Fibroblast of skin of left quadriceps (primary cell): ENCODE measurements around the gene PPM1D.
A peak's percentile ranks its signal among the peaks of the same experiment; 100 is the strongest.
"Not testable (repeated sequence)": the region's sequence is repeated elsewhere in the genome, so short reads cannot be mapped to it uniquely, and the experiment has no call there.

Experiments
- DNase-seq, 2 experiments: peaks; one replicate each; pipeline ENCODE4 v3.0.0-alpha.2; 2013; ENCODE audit warnings: low read depth in 2 of 2

Gene PPM1D

GRCh38 chr17:60668741-60669140, 68.7 kb downstream of the PPM1D start:
- DNase-seq = not testable (repeated sequence)

- no peak for DNase-seq
These were observed 71.5 kb downstream of the PPM1D start for GRCh38 chr17:60671482-60671881.

- not testable (repeated sequence) for DNase-seq
These were observed 74.6 kb downstream of the PPM1D start for GRCh38 chr17:60674637-60675036.

- no peak for DNase-seq
These were observed 76.0 kb downstream of the PPM1D start for GRCh38 chr17:60675997-60676396.

- no peak for DNase-seq
These were observed 76.8 kb downstream of the PPM1D start for GRCh38 chr17:60676758-60677307.

- peak; percentile 98 for DNase-seq
These were observed 77.5 kb downstream of the PPM1D start, which contains the start of gene BCAS3 for GRCh38 chr17:60677308-60678117. TSS of gene BCAS3 (plus strand) at chr17:60677851.

GRCh38 chr17:60678118-60678444, 78.1 kb downstream of the PPM1D start:
- DNase-seq = no peak

- no peak for DNase-seq
These were observed 79.3 kb downstream of the PPM1D start for GRCh38 chr17:60679287-60679686.

GRCh38 chr17:60680754-60681153, 80.8 kb downstream of the PPM1D start:
- no peak for DNase-seq

- DNase-seq = no peak
These were observed 85.4 kb downstream of the PPM1D start for GRCh38 chr17:60685437-60685836.

- no peak for DNase-seq
These were observed 96.0 kb downstream of the PPM1D start for GRCh38 chr17:60695960-60696359.

- DNase-seq = no peak
These were observed 99.1 kb downstream of the PPM1D start for GRCh38 chr17:60699090-60699489.

- no peak for DNase-seq
These were observed 104.2 kb downstream of the PPM1D start for GRCh38 chr17:60704170-60704569.

- DNase-seq = no peak
These were observed 112.7 kb downstream of the PPM1D start for GRCh38 chr17:60712675-60713074.

GRCh38 chr17:60713608-60714007, 113.6 kb downstream of the PPM1D start:
- no peak for DNase-seq
